WI38 (cell line): ENCODE data around the gene DVL2.

Experiments
- H3K4me3 ChIP-seq: 2 replicates; pipeline ENCODE4 v1.5.1; 2011; ENCODE audit warnings: low read depth, mild to moderate bottlenecking, control low read depth, low read length
- TF ChIP-seq, protein P1 (sequence below): IDR thresholded peaks from 2 replicates; pipeline ENCODE4 v1.5.1; 2012; ENCODE audit warnings: low read depth, mild to moderate bottlenecking, control low read depth, low read length

DVL2 gene

DNA sequence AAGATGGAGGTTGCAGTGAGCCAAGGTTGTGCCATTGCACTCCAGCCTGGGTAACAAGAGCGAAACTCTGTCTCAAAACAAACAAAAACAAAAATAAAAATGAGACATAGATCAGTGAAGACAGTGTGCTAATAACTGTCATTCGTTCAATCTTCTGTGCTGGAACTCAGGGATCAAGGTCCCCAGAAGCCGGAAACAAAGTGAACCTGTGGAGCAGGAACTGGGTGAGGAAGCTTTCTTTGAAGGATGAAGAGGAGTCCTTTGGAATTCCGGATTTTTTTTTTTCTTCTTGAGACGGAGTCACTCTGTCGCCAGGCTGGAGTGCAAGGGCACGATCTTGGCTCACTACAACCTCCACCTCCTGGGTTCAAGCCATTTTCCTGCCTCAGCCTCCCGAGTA is 45.1 kb upstream of the DVL2 start:
- TF ChIP-seq, protein P1, sequence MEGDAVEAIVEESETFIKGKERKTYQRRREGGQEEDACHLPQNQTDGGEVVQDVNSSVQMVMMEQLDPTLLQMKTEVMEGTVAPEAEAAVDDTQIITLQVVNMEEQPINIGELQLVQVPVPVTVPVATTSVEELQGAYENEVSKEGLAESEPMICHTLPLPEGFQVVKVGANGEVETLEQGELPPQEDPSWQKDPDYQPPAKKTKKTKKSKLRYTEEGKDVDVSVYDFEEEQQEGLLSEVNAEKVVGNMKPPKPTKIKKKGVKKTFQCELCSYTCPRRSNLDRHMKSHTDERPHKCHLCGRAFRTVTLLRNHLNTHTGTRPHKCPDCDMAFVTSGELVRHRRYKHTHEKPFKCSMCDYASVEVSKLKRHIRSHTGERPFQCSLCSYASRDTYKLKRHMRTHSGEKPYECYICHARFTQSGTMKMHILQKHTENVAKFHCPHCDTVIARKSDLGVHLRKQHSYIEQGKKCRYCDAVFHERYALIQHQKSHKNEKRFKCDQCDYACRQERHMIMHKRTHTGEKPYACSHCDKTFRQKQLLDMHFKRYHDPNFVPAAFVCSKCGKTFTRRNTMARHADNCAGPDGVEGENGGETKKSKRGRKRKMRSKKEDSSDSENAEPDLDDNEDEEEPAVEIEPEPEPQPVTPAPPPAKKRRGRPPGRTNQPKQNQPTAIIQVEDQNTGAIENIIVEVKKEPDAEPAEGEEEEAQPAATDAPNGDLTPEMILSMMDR: no peak
- H3K4me3 ChIP-seq: no peak overlapping the region

DNA sequence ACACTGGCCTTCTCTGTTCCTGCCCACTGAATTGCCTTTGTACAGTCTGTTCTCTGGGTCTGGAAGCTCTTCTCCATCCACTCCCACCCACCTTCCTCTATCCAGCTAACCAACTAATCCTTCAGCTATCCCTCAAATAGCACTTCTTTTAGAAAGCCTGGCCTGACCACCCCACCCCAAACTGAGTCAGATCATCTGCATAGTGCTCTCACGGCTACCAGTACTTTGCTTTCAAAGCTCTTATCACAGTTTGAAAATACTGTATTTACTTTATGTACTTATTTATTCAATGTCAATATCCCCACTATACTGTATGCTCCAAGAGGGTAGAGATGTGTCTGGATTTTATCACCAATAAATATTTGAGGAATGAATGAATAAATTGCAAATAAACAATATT is 32.5 kb upstream of the DVL2 start:
- TF ChIP-seq, protein P1: no peak
- no peak overlapping the region for H3K4me3 ChIP-seq

DNA sequence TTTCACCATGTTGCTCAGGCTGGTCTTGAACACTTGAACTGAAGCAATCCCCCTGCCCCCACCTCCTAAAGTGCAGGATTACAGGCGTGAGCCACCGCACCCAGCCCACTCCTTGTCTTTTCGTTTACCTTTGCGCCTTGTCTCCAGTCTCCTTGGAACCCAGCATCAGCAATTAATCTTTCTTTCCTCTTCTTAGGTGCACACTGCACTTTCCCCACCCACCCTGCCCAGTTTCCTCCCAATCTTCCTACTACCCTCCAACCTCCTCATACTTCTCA is 29.4 kb upstream of the DVL2 start:
- H3K4me3 ChIP-seq: no peak overlapping the region
- TF ChIP-seq, protein P1: no peak

DNA sequence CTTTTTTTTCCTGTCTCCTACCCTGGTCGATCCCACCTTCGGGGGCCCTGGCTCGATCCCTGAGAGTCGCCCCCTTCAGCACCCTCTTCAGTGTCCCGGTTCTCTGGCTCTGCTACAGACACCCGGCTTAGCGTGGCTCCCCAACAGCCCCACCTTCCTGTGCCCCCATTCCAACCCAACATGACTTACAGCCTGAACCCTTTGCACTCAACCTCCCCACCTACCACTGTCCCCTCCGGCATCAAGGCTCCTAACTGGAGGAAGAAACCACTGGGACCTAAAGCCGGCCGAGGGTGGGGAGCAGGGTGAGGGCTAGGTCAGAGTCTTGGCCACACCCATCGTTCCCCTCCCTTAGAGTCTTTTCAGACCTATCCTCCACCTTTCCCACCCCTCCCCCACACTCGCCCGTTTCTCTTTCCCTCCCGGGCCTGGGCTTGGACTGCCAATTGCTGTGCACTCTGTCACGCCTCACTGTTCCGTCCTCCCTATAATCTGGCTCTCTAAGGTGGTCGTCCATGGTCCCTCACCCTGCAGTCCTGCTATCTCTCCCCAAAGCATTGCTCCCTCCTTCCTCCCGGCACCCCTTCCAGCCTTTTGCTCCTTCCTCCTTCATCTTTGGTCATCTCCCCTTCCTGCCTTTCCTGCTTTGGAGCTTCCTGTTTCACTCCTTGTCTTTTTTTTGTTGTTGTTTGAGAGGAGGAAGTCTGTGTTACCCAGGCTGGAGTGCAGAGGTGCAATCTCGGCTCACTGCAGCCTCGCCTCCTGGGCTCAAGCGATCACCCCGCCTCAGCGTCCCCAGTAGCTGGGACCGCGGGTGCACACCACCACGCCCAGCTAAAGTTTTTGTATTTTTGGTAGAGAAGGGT is 28.9 kb upstream of the DVL2 start:
- TF ChIP-seq, protein P1: no peak
- H3K4me3 ChIP-seq: no peak overlapping the region

GRCh38 chr17:7262192-7262934 is 28.0 kb upstream of the DVL2 start, which contains the start of gene CLDN7:
TSS of gene CLDN7 (minus strand) at chr17:7262478. CDS start at chr17:7262043, 435 bp downstream.
- TF ChIP-seq, protein P1: no peak
- no peak within 1 kb of the TSS for H3K4me3 ChIP-seq

DNA sequence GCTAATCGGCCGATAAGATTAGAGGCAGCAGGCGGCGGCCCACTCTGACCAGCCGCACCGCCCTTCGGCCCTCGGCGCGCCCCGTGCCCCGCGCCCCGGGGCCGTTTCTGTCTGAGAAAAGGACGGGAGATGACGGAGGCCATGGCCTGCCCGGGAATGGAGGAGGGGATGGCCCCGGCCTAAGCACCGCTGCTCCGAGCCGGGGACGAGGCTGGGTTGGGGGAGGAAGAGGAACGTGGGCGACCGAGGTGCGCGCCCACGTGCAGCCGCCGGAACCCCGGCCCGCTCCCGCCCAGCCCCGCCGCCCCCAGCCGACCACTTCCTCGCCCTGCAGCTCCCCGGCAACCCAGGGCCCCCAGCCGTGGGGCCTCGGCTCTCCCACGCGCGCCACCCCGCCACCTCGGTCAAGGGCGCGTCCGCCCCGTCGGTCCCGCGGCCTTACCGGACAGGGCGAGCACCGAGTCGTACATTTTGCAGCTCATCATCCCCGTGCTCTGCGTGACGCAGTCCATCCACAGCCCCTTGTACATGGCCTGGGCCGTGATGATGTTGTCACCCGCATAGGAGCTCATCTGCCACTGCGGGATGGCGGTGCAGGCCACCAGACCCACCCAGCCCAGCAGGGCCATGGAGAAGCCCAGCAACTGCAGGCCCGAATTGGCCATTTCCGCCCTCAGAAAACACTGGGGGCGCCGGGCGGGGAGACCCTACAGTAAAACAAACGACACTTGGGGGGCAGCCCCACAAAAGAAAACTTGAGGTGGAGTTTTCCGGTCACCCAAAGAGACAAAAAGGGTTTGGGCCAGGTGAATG is 27.3 kb upstream of the DVL2 start:
- TF ChIP-seq, protein P1: no peak
- H3K4me3 ChIP-seq: no peak overlapping the region
